Measurements from ENCODE around the gene C18orf32.

Gene C18orf32

DNA sequence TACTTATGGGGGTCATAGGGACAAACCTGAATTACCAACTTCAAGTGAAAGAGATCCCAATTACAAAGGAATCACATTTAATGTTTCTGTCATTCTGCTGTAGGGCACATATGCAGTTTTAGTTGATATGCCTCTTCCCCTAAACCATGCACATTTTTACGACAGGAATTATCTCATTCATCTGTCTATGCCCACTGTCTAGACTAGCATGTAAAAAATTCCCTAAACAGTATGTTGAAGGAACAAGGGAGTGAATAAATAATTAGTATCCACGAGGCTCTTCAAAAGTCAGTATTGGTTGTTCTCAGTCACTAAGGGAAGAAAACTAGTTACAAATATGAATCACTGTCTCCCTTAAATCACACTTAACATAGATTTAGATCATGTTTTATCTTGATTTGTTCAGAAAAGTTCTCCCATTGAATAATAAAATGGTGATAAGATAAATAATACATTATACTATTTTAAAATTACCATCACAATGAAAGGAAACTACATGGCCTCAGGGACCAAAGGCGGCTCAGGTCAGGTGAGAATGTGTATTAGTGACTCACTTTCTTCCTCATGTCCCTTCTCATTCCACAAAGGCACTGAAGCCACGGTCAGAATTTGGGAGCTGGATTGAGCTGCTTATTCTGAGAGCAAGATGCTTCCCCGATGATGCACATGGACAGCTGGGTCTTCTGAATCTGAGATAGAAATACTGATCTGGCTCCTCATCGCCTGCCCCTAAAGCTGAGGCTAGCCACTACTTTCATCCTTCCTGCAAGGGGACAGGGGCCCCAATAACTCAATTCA lies 55.7 kb downstream of the C18orf32 start:
- no peak for TF ChIP-seq CTCF (IDR thresholded peaks at IDR 0.05)
- Mint-ChIP-seq H3K27ac (no peak overlapping the region), H3K4me1 (peaks cover 5% of the 10 kb centered on the region), H3K27me3 (ENCODE audit: low read depth, poor library complexity) (no peaks in the 10 kb centered on the region), H3K9me3 (no peaks in the 10 kb centered on the region), H3K36me3 (ENCODE audit: low read depth) (peaks cover 29% of the 10 kb centered on the region), H3K4me3 (no peak overlapping the region)
- DNase-seq: no peak
